A549 (cell line): ENCODE results near the gene COPS7A. TPM values are rescaled to one million over a fixed set of nuclear protein-coding genes. Genes with fewer than 3 reads are reported as not detected.

ENCODE experiments used
- ATAC-seq, 2 experiments: fragments of 200-7000 bp in 1 of 2; fragments of >200 bp in 1 of 2; cut with Nextera tagmentation in 1 of 2; cut with Tn5 transposase in 1 of 2; 3 replicates each; pipeline versions ENCODE4 v1.8.0 to v1.9.1; 2018 to 2020; ENCODE audit warnings: mild to moderate bottlenecking in 1 of 2, moderate library complexity in 1 of 2
- CTCF ChIA-PET: fragments of 300-600 bp; sonication (Branson Sonifier 250); formaldehyde crosslinking; extraction: SDS; loops from one replicate; lab custom pipeline; 2021; ENCODE audit warnings: antibody characterized with exemption, inconsistent platforms; lab: Yijun Ruan, JAX
- POLR2A ChIA-PET: fragments of 350-600 bp; formaldehyde crosslinking; extraction: SDS; loops from one replicate; lab custom pipeline; 2021; ENCODE audit warnings: antibody characterized with exemption, inconsistent platforms; lab: Yijun Ruan, JAX
- DNase-seq, 2 experiments: peaks; one replicate each; pipeline versions ENCODE4 v3.0.0 to v3.0.0-alpha.2; 2011 to 2016; ENCODE audit warnings: low read depth in 1 of 2, low spot score in 1 of 2
- FAIRE-seq: peaks from 2 replicates; lab custom pipeline; 2011; peaks lifted over from hg19 to GRCh38; lab: Jason Lieb, UNC
- H3K27ac ChIP-seq, 2 experiments: fragments of >200 bp; sonication (Bioruptor Twin); formaldehyde crosslinking; 3 replicates each; pipeline ENCODE4 v1.5.1; 2016 to 2017
- H3K4me1 ChIP-seq: fragments of >200 bp; sonication (Bioruptor Twin); formaldehyde crosslinking; 3 replicates; pipeline ENCODE4 v1.6.1; 2016
- H3K4me2 ChIP-seq: fragments of >200 bp; sonication (Bioruptor Twin); formaldehyde crosslinking; 3 replicates; pipeline ENCODE4 v1.6.1; 2016
- H3K4me3 ChIP-seq: fragments of >200 bp; sonication (Bioruptor Twin); formaldehyde crosslinking; 3 replicates; pipeline ENCODE4 v1.5.1; 2016
- H3K9me3 ChIP-seq: fragments of >200 bp; sonication (Bioruptor Twin); formaldehyde crosslinking; 3 replicates; pipeline ENCODE4 v1.6.1; 2016
- CTCF ChIP-seq: fragments of >200 bp; sonication (Bioruptor Twin); formaldehyde crosslinking; IDR thresholded peaks from 3 replicates; pipeline ENCODE4 v1.5.1; 2016
- EHF ChIP-seq: fragments of 250-450 bp; sonication (Bioruptor Pico); IDR thresholded peaks from 2 replicates; pipeline ENCODE4 v1.5.0; 2020; ENCODE audit warnings: mild to moderate bottlenecking
- EHMT2 ChIP-seq: fragments of 200-600 bp; sonication (generic); IDR thresholded peaks from 2 replicates; pipeline ENCODE4 v1.6.1; 2016; ENCODE audit warnings: antibody characterized with exemption, low read depth, mild to moderate bottlenecking, moderate library complexity
- ESRRA ChIP-seq: fragments of 150-350 bp; IDR thresholded peaks from 2 replicates; pipeline ENCODE4 v1.6.1; 2014; ENCODE audit warnings: mild to moderate bottlenecking, low read length, borderline replicate concordance
- FOSB ChIP-seq: fragments of 250-450 bp; sonication (Bioruptor Pico); IDR thresholded peaks from 2 replicates; pipeline ENCODE4 v1.5.0; 2020; ENCODE audit warnings: mild to moderate bottlenecking, moderate library complexity
- FOXS1 ChIP-seq: fragments of 250-450 bp; sonication (Bioruptor Pico); IDR thresholded peaks from 2 replicates; pipeline ENCODE4 v1.5.0; 2020; ENCODE audit warnings: mild to moderate bottlenecking, moderate library complexity
- HEYL ChIP-seq: fragments of 250-450 bp; sonication (Bioruptor Pico); IDR thresholded peaks from 2 replicates; pipeline ENCODE4 v1.8.0; 2021; ENCODE audit warnings: mild to moderate bottlenecking, moderate library complexity
- HOXB13 ChIP-seq: fragments of 250-450 bp; sonication (Bioruptor Pico); IDR thresholded peaks from 2 replicates; pipeline ENCODE4 v1.5.0; 2020; ENCODE audit warnings: low read depth, mild to moderate bottlenecking, moderate library complexity
- HOXB5 ChIP-seq: fragments of 250-450 bp; sonication (Bioruptor Pico); IDR thresholded peaks from 2 replicates; pipeline ENCODE4 v1.5.0; 2020; ENCODE audit warnings: mild to moderate bottlenecking, moderate library complexity
- KDM5A ChIP-seq: fragments of 200-600 bp; sonication (generic); IDR thresholded peaks from 2 replicates; pipeline ENCODE4 v1.6.1; 2016; ENCODE audit warnings: antibody characterized with exemption, mild to moderate bottlenecking
- MAZ ChIP-seq: fragments of 150-350 bp; IDR thresholded peaks from 2 replicates; pipeline ENCODE4 v1.6.1; 2014; ENCODE audit warnings: antibody characterized with exemption, low read depth, low read length, borderline replicate concordance
- NFE2L2 ChIP-seq: fragments of 150-350 bp; conservative IDR thresholded peaks from 2 replicates; pipeline ENCODE4 v1.6.1; 2014; ENCODE audit warnings: low read length
- NPAS2 ChIP-seq: fragments of 250-450 bp; sonication (Bioruptor Pico); IDR thresholded peaks from 2 replicates; pipeline ENCODE4 v1.8.0; 2022; ENCODE audit warnings: mild to moderate bottlenecking, moderate library complexity, borderline replicate concordance
- PBX3 ChIP-seq: IDR thresholded peaks from 2 replicates; pipeline ENCODE4 v1.6.1; 2012
- PHF8 ChIP-seq: fragments of 200-600 bp; sonication (generic); IDR thresholded peaks from 2 replicates; pipeline ENCODE4 v1.6.1; 2016; ENCODE audit warnings: low read depth, mild to moderate bottlenecking, antibody characterized with exemption, moderate library complexity, borderline replicate concordance
- POLR2A ChIP-seq: IDR thresholded peaks from 2 replicates; pipeline ENCODE4 v1.6.1; 2012; ENCODE audit warnings: mild to moderate bottlenecking, low read length
- POLR2AphosphoS2 ChIP-seq: conservative IDR thresholded peaks from 2 replicates; pipeline ENCODE4 v1.6.1; 2012; ENCODE audit warnings: low read length, improper control_type of control experiment, inconsistent platforms
- RARB ChIP-seq: fragments of 250-450 bp; sonication (Bioruptor Pico); IDR thresholded peaks from 2 replicates; pipeline ENCODE4 v1.8.0; 2021; ENCODE audit warnings: mild to moderate bottlenecking, moderate library complexity
- RCOR1 ChIP-seq: fragments of 150-350 bp; IDR thresholded peaks from 2 replicates; pipeline ENCODE4 v1.6.1; 2014; ENCODE audit warnings: antibody characterized with exemption, low read length, low read depth
- SREBF2 ChIP-seq: fragments of 450-650 bp; IDR thresholded peaks from 2 replicates; pipeline ENCODE4 v1.6.1; 2014; ENCODE audit warnings: mild to moderate bottlenecking, moderate library complexity
- TFCP2L1 ChIP-seq: fragments of 250-450 bp; sonication (Bioruptor Pico); IDR thresholded peaks from 2 replicates; pipeline ENCODE4 v1.5.0; 2021; ENCODE audit warnings: mild to moderate bottlenecking
- WGBS: methylation state at CpG from one replicate; pipeline ENCODE4 v1.1.6; 2017; ENCODE audit errors: missing lambda C conversion rate; 5-methylcytosine and 5-hydroxymethylcytosine counted together
- polyA plus RNA-seq, 4 experiments: library from polyadenylated mRNA; depleted of rRNA in 3 of 4; stranded (reverse); fragments of >200 nt; fragmentation: RNase III in 1 of 4; extraction: RNeasy Plus Mini Kit Qiagen cat#74134 plus additional on column Dnase treatment in 1 of 4; gene quantifications; 2 replicates in 3 of 4; 3 replicates in 1 of 4; pipeline ENCODE4 v1.2.3, GENCODE V29; 2011 to 2017
- TF ChIP-seq, protein P1 (sequence below): fragments of 200-600 bp; sonication (generic); IDR thresholded peaks from 2 replicates; pipeline ENCODE4 v1.6.1; 2016; ENCODE audit warnings: antibody characterized with exemption, mild to moderate bottlenecking, moderate library complexity
- TF ChIP-seq, protein P2 (sequence below): IDR thresholded peaks from 2 replicates; pipeline ENCODE4 v1.6.1; 2012

Gene COPS7A
- polyA plus RNA-seq, 2 of the 4 experiments (the other 2 are of a cell fraction), result 46.9 to 78.8 TPM

GRCh38 chr12:6747216-6747615 is 23.4 kb downstream of the COPS7A start:
- H3K4me3 ChIP-seq, result no peak overlapping the region
- TF ChIP-seq PHF8 (no peak), HOXB5 (no peak), FOXS1 (CRISPR knock-in tag) (no peak), FOSB (no peak), NPAS2 (no peak)
- ChIA-PET CTCF (interaction anchor here (0.9 to 2.0 kb wide), 4 partner anchors 15 to 89 kb away, joined by 3 to 4 read pairs (median 3); no protein-coding TSS in a partner anchor), POLR2A (interaction anchor here (1.0 kb wide), 1 partner anchor 23 kb away, joined by 3 read pairs; the partner anchor contains the start of gene COPS7A)
- FAIRE-seq (no peak), DNase-seq (no peak), ATAC-seq (no peak)
- peaks cover 15% of the 10 kb centered on the region for H3K4me1 ChIP-seq
- WGBS, result 92% methylated on average over 4 of the region's 4 CpGs
- H3K9me3 ChIP-seq, result no peaks in the 10 kb centered on the region
- no peak overlapping the region for H3K27ac ChIP-seq
- no peak overlapping the region for H3K4me2 ChIP-seq

DNA sequence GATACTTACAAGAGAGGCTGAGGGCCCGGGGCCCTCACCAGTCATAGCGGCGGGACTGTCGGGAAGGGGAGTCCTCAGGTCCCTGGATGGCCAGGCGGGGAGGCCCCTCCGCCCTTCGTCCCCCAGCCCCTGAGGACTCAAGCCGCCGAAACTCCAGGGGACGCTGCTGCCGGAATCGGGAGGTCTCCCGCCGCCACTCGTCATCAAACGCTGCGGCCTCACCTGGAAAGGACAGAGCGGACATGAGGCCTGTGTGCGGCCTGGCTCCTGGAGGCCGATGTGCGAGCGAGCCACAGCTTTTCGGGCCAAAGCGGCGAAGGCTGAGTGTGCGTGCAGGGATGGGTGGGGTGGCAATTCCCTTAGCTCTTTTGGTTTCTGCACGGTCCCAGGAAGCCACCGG is 24.9 kb downstream of the COPS7A start:
- 94% methylated on average over 23 of the region's 28 CpGs for WGBS
- ATAC-seq (no peak), DNase-seq (no peak), FAIRE-seq (no peak)
- CTCF ChIA-PET, result interaction anchor here (1.4 to 2.2 kb wide), 4 partner anchors 11 to 124 kb away, joined by 3 to 6 read pairs (median 4); partner anchors contain the start of genes COPS7A and PTMS
- POLR2A ChIA-PET, result no interaction called here
- TF ChIP-seq, protein P1, sequence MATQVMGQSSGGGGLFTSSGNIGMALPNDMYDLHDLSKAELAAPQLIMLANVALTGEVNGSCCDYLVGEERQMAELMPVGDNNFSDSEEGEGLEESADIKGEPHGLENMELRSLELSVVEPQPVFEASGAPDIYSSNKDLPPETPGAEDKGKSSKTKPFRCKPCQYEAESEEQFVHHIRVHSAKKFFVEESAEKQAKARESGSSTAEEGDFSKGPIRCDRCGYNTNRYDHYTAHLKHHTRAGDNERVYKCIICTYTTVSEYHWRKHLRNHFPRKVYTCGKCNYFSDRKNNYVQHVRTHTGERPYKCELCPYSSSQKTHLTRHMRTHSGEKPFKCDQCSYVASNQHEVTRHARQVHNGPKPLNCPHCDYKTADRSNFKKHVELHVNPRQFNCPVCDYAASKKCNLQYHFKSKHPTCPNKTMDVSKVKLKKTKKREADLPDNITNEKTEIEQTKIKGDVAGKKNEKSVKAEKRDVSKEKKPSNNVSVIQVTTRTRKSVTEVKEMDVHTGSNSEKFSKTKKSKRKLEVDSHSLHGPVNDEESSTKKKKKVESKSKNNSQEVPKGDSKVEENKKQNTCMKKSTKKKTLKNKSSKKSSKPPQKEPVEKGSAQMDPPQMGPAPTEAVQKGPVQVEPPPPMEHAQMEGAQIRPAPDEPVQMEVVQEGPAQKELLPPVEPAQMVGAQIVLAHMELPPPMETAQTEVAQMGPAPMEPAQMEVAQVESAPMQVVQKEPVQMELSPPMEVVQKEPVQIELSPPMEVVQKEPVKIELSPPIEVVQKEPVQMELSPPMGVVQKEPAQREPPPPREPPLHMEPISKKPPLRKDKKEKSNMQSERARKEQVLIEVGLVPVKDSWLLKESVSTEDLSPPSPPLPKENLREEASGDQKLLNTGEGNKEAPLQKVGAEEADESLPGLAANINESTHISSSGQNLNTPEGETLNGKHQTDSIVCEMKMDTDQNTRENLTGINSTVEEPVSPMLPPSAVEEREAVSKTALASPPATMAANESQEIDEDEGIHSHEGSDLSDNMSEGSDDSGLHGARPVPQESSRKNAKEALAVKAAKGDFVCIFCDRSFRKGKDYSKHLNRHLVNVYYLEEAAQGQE, result no peak
- TF ChIP-seq RARB (CRISPR knock-in tag) (no peak), ESRRA (no peak), MAZ (no peak), TFCP2L1 (no peak)
- Histone ChIP-seq H3K4me1 (peaks cover 12% of the 10 kb centered on the region), H3K4me2 (no peak overlapping the region), H3K4me3 (no peak overlapping the region), H3K27ac (no peak overlapping the region), H3K9me3 (no peaks in the 10 kb centered on the region)

DNA sequence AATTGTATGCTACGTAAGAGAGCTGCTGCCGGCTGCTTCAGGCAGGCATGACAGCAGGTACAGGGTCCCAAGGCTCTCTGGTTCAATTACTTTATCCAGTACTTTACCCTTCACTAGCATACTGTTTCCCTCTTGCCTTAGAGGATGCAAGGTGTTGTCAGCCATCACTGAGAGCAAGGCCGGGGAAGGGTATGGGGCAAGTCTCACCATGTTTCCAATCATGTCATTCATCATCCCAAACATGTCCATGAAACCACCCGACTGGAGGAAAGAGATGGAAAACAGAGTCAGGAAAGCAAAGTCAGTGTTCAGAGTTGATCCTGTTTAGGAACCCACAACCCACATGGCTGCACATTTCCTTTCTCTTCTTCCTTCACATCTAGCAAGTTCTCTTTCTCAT is 26.7 kb downstream of the COPS7A start:
- Histone ChIP-seq H3K9me3 (no peaks in the 10 kb centered on the region), H3K4me1 (peaks cover 21% of the 10 kb centered on the region), H3K4me3 (no peak overlapping the region), H3K27ac (no peak overlapping the region), H3K4me2 (no peak overlapping the region)
- TF ChIP-seq RCOR1 (no peak), EHMT2 (no peak), PBX3 (no peak), EHF (no peak), SREBF2 (no peak), PHF8 (no peak), FOSB (no peak), CTCF (no peak), NFE2L2 (no peak), HEYL (no peak), KDM5A (no peak), POLR2A (no peak), HOXB13 (CRISPR knock-in tag) (no peak), POLR2AphosphoS2 (no peak), ESRRA (no peak)
- TF ChIP-seq, protein P2, sequence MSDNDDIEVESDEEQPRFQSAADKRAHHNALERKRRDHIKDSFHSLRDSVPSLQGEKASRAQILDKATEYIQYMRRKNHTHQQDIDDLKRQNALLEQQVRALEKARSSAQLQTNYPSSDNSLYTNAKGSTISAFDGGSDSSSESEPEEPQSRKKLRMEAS, result no peak
- TF ChIP-seq, protein P1, result no peak
- DNase-seq (no peak), FAIRE-seq (no peak), ATAC-seq (no peak)
- 95% methylated on average over 4 of the region's 4 CpGs for WGBS
- ChIA-PET CTCF (interaction anchor here (1.4 to 13.7 kb wide), 4 partner anchors 27 to 82 kb away, joined by 3 to 670 read pairs (median 154); partner anchors contain the start of genes CD4, COPS7A, GNB3 and GPR162), POLR2A (no interaction called here)
